ENCODE data around the gene LRRC73.
A peak's percentile ranks its signal among the peaks of the same experiment; 100 is the strongest.
"Not testable (repeated sequence)": the region's sequence is repeated elsewhere in the genome, so short reads cannot be mapped to it uniquely, and the experiment has no call there.

The LRRC73 gene

GRCh38 chr6:43509984-43510826 is at the start of gene LRRC73:
LRRC73 (minus strand) TSS chr6:43510346; CDS start chr6:43509785, 561 bp downstream.
- peak; percentile 76 for DNase-seq

DNA sequence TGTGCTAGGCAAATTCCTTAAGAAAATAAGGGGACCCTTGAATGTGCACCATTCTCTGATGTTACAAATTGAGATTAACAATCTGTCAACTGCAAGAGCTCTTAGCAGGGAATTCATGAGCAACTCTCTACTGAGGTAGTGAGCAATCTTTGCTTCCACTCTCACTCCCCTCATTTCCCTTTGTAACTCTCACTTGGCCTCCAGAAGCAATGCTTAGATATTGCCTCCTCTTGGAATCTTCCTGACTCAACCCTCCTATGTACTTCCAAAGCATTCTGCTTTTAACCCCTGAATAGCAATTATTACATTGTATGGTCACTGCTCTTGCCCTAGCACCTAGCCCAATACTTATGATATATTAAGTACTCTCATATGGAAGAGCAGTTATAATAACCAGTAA is 49.2 kb upstream of the LRRC73 start:
- no peak for DNase-seq

DNA sequence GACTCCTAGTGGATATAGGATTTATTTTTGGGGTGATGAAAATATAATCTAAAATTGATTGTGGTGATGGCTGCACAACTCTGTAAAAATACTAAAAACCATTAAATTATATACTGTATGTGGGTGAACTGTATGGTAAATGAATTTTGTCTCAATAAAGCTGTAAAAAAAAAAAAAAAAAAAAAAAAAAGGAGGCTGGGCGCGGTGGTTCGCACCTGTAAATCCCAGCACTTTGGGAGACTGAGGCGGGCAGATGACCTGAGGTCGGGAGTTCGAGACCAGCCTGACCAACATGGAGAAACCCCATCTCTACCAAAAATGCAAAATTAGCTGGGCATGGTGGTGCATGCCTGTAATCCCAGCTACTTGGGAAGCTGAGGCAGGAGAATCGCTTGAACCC is 47.5 kb upstream of the LRRC73 start:
- DNase-seq = not testable (repeated sequence)

DNA sequence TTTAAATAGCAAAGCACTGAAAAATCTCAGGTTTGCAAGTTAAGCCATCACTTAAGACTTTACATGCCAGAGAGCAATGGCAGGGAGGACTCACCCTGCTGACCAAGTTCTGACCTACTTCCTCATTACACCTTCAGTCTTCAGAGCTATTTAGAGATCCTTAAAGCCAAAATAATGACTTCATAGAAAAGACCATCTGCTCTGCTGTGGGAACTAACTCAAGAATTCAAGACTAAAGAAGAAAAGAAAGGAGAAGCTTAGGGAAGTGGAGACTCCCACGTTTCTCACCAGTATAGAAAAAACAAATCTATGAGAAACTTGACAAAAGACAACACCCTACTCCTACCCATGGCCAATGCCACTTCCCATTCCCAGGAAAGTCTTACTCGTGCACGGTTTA is 37.1 kb upstream of the LRRC73 start:
- no peak for DNase-seq

DNA sequence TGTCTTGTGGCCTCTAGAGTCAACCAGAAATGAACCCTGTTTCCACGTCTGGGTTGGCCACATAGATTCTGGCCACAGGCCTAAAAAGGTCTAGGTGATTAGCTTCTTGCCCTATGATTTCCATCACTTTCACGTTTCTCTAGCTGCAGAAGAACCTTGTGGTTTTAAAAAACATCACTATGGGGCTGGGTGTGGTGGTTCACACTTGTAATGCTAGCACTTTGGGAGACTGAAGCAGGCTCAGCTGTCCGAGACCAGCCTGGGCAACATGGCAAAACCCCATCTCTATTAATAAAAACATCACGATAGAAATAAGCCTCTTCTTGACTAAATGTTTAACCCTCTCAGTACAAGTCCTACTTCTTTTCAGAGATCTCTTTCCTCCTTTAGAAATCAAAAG is 34.3 kb upstream of the LRRC73 start:
- DNase-seq = no peak

GRCh38 chr6:43541774-43542471 is 31.8 kb upstream of the LRRC73 start:
- DNase-seq = no peak

- no peak for DNase-seq
Observed at GRCh38 chr6:43540507-43540906, 30.4 kb upstream of the LRRC73 start.

DNA sequence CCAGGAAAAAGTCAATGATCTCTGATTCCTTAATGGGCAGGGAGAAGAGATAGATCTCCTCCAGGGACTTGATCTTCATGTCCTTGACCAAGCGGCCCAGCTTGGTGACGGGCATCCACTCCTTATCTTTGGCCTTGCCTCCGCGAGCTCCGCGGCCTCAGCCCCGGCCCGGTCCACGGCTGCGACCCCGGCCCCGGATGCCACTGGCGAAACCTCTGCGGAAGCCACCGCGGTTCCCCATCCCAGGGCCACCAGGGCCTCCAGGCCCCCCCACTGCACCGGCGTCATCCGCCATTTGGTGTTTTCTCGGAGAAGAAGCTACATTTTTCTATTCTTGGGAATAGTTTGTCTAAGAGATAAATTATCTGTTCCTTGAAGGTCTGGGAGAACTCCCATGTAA is 29.3 kb upstream of the LRRC73 start:
- not testable (repeated sequence) for DNase-seq

GRCh38 chr6:43538986-43539385 is 28.8 kb upstream of the LRRC73 start:
- DNase-seq = not testable (repeated sequence)

DNA sequence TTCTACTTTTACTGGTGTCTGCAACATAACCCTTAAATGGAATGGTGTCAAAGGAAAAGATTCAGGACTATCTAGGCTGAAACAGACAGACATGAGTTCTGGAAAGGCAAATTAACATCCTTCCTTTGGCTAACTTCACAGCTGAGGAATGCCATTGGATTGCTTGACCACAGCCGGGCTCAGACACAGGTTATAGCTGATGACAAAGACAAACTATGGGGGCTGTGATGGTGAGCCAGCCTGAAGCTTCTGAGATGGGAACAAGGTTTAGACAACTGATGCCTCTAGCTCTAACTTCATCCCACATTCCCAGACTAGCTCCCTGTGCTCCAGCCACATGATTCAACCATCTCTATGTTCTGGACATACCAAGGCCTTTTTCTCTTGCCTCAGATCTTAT is 22.1 kb upstream of the LRRC73 start:
- DNase-seq = no peak

DNA sequence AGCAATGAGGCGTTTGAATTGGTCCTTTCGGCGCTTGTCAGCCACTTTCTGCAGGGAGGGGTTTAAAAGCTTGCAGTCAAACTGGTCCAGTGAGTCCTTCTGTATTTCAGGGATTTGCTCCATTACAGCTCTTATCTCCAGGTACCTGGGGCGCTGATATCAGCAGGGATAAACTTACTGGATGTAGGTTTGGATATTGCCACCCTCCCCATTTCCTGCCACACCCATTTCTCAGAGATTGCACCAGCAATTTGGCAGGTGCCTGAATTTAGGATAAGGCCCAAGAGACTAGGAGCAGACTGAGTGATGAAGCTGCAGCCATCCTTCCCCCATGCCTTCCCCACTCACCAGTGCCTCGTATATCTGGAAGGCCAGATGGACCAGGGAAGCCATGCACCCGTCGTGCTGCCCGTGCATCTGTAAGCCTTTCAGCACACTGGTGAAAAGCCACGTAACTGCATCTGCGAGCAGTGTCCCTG is 14.4 kb upstream of the LRRC73 start:
- no peak for DNase-seq

- no peak for DNase-seq
Observed at GRCh38 chr6:43523284-43523683, 13.1 kb upstream of the LRRC73 start.

GRCh38 chr6:43522547-43523261 is 12.6 kb upstream of the LRRC73 start:
- no peak for DNase-seq

DNA sequence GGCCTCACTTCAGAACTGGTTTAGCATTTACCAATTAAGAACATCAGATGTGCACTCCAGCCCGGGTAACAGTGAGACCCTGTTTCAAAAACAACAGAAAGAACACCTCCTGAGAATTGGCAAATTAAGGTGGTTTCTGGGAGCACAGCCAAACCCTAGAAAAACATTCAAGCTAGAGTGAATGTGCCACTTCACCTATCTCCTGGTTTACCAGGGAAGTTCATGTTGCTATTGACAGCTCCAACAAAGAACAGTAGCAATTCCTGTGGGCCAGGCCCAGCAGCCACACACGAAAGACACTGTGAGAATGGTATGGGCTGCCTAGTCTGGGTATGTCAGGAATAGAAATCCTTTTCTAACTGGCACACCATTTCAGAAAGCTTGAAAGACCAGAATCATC is 11.7 kb upstream of the LRRC73 start:
- no peak for DNase-seq

- DNase-seq = no peak
Observed at GRCh38 chr6:43520097-43520496, 10.0 kb upstream of the LRRC73 start.

- no peak for DNase-seq
Observed at GRCh38 chr6:43517505-43518357, 7.6 kb upstream of the LRRC73 start.

- DNase-seq = peak; percentile 97
Observed at GRCh38 chr6:43516697-43517504, 6.8 kb upstream of the LRRC73 start, which contains the start of the genes POLR1C and YIPF3. POLR1C (plus strand) TSS chr6:43517089; CDS start chr6:43517110, 21 bp downstream. YIPF3 (minus strand) TSS chr6:43516926; CDS start chr6:43516807, 119 bp downstream.

- no peak for DNase-seq
Observed at GRCh38 chr6:43516367-43516696, 6.2 kb upstream of the LRRC73 start.

GRCh38 chr6:43515808-43516207 is 5.7 kb upstream of the LRRC73 start:
- DNase-seq = no peak

- no peak for DNase-seq
Observed at GRCh38 chr6:43511824-43512415, 1.8 kb upstream of the LRRC73 start.

GRCh38 chr6:43510827-43511163 is 649 bp upstream of the LRRC73 start:
- DNase-seq = no peak
